Activated CD8-positive, alpha-beta memory T cell treated with anti-CD3 and anti-CD28 coated beads, Interleukin-2, amount 50 U/mL, for 24 hours (primary cell): ENCODE results near the gene CSAD.

Source experiments
- DNase-seq: peaks from one replicate; pipeline ENCODE4 v3.0.0-alpha.2; 2020; ENCODE audit errors: extremely low read depth

The CSAD gene

GRCh38 chr12:53198486-53199110 is 17.9 kb upstream of the CSAD start:
- no peak for DNase-seq

DNA sequence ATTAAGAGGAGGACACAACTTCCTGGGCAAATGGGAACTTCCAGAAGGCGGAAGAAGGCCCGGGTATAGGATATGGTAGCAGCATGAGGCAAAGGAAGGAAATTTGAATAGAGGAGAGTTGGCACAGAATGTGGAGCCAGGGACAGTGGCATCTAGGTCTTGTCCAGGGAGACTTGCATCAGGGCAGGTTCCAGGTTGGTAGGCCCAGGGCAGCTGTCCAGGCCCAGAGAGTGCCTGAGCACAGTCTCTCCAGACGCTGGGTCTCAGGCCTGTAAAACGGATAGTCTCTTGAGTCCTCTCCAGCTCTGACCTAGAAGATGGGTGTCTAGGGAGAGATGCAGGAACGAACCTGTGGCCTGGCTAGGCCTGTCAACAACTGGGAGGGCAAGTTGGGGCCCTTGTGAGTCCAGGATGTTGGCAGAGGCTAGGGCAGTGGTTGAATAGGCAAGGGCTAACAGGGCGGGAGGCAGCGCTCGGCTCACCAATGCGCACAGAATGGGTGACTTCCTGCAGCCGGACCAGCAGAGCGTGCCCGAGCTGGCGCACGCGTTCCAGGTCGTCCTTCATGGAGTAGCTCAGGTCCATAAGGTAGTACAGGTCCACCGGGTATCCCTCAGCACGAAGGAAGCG is 16.4 kb upstream of the CSAD start:
- no peak for DNase-seq

- no peak for DNase-seq
Observed at GRCh38 chr12:53196486-53196885, 15.8 kb upstream of the CSAD start.

- DNase-seq = no peak
Observed at GRCh38 chr12:53195516-53196420, 15.0 kb upstream of the CSAD start.

DNA sequence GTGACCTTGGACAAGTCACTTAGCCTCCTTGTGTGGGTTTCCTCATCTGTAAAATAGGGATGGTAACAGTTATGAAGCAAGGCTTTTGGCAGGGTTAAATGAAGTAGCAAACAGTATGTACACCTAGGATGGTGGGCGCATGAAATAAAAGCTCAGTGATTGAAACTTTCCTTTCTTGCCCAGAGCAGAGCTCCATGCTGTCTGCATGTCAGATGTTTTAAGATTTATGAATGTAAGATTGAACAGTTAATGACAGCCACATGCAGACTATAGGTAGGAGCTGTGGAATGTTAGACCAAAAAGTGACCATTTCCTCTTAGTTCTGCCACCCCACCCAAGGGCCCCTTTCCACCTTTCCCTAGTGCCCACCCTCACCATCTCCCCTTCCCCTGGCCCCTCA is 14.2 kb upstream of the CSAD start:
- no peak for DNase-seq

DNA sequence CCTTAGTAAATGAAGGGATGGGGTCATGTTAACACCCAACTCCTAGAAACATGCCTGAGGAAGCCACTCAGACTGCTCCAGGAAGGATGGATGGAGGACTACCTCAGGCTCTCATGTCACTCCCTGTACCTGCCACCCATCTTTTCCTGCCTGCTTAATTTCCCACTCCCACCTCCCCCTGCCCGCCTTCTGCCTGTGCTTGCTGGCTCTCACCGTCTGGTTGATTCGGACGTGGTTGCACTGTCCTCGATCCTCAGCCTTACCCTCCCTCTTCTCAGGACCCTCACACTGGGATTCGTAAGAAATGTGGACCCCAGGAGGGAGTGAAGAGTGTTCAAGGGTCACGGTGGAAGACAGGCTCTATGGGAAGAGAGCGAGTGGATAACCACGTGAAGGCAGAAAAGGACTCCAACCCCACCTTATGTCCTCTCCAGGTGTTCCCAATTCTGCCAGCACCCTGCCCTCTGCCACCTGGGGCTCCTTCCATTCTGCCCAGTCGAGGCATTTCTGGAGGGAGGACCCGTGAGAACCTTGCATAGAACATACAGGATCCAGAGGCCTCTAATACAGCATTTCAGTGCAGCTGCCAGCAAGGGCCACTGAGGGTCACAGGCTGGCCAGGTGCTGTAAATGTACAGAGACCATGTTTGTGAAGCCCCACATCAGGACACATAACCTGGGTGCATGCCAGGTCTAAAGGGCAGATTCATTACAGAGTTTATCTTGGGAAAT is 13.4 kb upstream of the CSAD start:
- no peak for DNase-seq

GRCh38 chr12:53193040-53193439 is 12.3 kb upstream of the CSAD start:
- DNase-seq = no peak

DNA sequence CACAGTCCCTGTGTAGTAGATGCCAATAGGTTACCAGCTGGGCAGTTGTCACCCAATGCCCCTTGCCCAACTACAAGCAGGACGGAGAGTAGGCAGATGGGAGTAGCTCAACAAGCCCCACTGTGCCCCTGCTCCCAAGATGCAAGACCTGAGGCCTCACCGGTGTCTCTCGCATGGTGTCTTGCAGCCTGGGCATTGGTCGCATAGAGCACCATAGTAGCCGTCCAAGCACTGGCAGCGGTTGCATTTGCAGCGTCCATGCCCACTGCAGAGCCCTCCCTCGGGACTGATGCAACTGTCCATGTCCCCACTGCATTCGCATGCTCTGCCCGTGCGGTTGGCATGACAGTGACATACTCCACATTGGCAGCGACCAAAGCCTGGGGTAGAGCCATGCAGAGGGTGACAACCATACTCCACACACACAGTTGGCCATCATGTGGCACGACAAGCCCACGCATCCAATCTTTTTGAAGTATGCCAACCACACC is 11.9 kb upstream of the CSAD start:
- no peak for DNase-seq

DNA sequence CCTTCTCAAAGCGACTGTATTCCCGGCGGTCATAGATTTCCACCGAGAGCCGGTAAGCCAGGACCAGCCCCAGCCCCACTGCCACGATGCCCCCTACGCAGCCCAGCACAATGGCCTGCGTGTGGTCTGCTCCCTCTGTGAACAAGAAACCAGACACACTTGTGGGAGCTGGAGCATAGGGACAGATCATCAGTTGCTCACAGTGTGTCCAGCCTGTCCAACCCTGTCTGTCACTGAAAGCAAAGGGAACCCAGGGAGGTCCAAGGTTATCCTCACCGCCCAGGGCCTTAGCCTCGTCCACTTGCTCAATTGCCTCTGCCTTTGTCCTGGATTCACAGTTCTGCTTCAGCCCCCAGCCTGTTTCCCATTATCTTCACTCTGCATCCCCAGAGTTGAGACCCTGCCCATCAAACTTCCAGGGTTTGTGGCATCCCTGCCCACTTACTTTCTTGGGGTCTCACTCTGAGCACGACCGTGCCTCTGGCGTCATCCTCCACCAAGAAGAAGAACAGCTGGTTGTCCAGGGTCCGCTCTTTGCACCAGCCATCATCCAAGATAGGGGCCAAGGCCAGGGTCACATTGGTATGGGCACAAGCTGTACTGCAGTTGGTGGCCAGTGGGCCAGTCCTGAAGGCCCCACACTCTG is 11.3 kb upstream of the CSAD start:
- no peak for DNase-seq

DNA sequence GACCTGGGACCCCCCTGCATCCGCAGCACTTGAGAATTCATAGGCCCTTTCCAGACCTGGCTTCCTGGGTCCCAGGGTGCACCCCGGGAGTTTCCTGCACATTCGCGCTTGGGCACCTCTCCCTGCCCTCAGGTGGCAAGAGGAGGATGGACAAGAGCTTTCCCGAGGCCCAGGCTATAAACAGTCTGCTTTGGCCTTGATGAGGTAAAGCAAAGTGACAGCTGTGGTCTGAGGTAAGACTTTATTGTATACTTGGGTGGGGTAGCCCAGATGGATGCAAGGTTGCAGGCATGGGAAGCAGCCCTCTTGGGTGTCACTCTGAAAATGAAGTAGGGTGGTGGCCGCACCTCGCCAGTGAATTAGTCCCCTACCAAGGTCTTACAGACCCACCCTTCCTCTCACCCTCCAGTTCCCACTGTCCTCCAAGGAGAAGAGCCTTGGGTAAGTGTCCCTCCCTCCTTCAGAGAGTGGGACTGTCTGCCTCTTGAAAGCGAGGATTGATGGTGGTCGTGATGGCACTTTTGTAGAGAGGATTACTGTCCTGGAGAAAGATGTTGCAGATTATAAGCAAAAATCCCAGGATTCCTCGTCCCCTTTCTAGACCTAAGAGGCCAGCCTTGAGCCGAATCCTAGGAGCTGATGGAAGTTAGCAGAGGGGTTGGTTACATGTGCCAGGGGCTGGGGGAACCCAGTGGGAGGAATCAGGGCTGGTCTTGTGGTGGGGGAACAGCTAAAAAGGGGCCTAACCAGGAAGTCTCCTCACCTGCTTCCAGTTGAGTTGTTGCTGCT is 10.6 kb upstream of the CSAD start:
- DNase-seq = no peak

DNA sequence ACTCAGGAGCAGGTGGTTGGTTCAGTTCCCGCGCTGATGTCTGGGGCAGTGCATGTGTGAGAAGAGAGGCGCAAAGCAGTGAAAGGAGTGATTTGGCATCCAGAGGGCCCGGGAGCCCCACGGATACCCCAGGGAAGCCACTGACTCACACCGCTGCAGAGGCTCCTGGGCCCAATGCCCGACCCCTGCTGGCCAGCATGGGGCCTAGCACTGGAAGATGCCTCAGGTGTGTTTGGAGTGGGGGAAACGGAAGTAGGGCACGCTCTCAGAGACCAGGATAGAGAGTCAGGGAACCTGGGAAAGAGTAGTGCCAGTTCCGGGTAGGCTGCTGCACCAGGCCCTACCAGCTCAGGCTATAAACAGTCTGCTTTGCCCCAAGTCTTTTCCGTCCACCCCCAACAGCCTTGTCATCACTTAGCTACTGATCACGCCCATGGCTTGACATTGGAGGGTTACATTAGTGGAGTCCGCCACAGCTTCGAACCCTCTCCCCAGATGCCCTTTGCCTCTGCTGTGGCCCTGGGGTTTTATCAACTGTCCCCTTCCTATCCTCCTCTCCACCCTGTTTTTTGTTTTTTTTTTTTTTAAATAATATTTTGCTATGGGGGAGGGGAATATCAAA is 9.5 kb upstream of the CSAD start:
- DNase-seq = no peak

GRCh38 chr12:53187145-53187899 is 6.6 kb upstream of the CSAD start:
- no peak for DNase-seq

DNA sequence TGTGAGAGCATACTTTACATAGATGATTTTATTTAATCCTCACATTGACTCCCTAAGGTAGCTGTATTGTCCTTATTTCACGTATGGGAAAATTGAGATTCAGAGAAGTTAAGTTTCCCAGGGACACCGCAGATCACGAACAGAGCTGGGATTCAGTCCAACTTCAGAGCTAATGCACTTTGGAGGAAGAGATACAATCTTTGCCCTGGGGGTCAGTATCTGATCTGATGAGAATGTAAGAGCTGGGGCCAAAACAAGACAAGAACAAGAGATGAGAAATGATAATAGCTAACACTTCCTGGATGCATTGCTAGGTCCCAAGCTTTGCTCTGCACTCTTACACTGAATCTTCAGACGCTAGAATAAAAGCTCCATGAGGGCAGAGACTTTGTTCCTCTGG is 6.0 kb upstream of the CSAD start:
- no peak for DNase-seq

- no peak for DNase-seq
Observed at GRCh38 chr12:53185582-53186153, 4.9 kb upstream of the CSAD start.

GRCh38 chr12:53184828-53185227 is 4.1 kb upstream of the CSAD start:
- no peak for DNase-seq

GRCh38 chr12:53182903-53183302 is 2.2 kb upstream of the CSAD start:
- no peak for DNase-seq

DNA sequence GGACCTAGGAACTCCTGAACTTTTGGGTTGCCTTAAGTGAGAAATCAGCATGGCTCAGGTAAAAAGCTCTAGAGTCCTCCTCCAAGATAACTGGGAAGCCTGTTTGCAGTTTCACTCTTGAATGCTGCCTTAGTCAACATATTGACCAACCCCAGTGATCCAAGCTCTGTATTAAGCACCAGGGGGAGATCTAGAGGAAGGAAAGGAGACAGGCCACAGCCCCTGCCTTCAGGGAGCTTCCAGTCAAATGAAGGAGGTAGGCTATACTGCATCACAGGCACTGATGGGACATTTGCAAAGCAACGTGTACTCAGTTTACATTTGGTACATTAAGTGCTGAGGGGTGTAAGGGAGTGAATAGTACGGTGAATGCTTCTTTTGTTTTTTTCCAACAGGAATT is 1.2 kb upstream of the CSAD start:
- DNase-seq = no peak

- DNase-seq = no peak
Observed at GRCh38 chr12:53180931-53181645, 363 bp upstream of the CSAD start.
